Suprapubic skin (tissue), 4 donors: ENCODE measurements around the gene IL17D. TPM values are rescaled to one million over a fixed set of nuclear protein-coding genes. Genes with fewer than 3 reads are reported as not detected.

ENCODE experiments used
- DNase-seq, 2 donors: peaks; one replicate each; pipeline ENCODE4 v3.0.0-alpha.2; 2019; ENCODE audit warnings: low spot score in 2 of 2
- H3K27ac ChIP-seq: fragments of 200-600 bp; sonication (generic); one replicate; pipeline ENCODE4 v1.5.1; 2019
- H3K27me3 ChIP-seq: fragments of 200-600 bp; sonication (generic); one replicate; pipeline ENCODE4 v1.5.1; 2019
- H3K36me3 ChIP-seq: fragments of 200-600 bp; sonication (generic); one replicate; pipeline ENCODE4 v1.5.1; 2019
- H3K4me1 ChIP-seq: fragments of 200-600 bp; sonication (generic); one replicate; pipeline ENCODE4 v1.5.1; 2019
- H3K4me3 ChIP-seq: fragments of 200-600 bp; sonication (generic); one replicate; pipeline ENCODE4 v1.5.1; 2019; ENCODE audit warnings: mild to moderate bottlenecking
- H3K9me3 ChIP-seq: fragments of 200-600 bp; sonication (generic); one replicate; pipeline ENCODE4 v1.5.1; 2019
- EP300 ChIP-seq: sonication (generic); formaldehyde crosslinking; IDR thresholded peaks from one replicate; pipeline ENCODE4 v1.6.1; 2017; ENCODE audit warnings: antibody characterized with exemption
- POLR2A ChIP-seq, 2 donors: fragments of 450-650 bp; IDR thresholded peaks; one replicate each; pipeline ENCODE4 v1.6.1; 2017; ENCODE audit warnings: antibody characterized with exemption in 2 of 2, mild to moderate bottlenecking in 2 of 2, moderate library complexity in 2 of 2
- POLR2AphosphoS5 ChIP-seq, 3 donors: sonication (generic); formaldehyde crosslinking; IDR thresholded peaks; one replicate each; pipeline ENCODE4 v1.6.1; 2017; ENCODE audit warnings: antibody characterized with exemption in 3 of 3
- WGBS: methylation state at CpG from one replicate; pipeline ENCODE4 v1.1.5; 2018; 5-methylcytosine and 5-hydroxymethylcytosine counted together
- total RNA-seq, 4 donors: library from RNA; depleted of rRNA; stranded (reverse); fragments of >200 nt; gene quantifications; one replicate each; pipeline ENCODE4 v1.1.0, GENCODE V29; 2016
- TF ChIP-seq, protein P1 (sequence below), 2 donors: fragments of 200-600 bp in 1 of 2; fragments of 450-650 bp in 1 of 2; sonication (generic) in 1 of 2; IDR thresholded peaks; one replicate each; pipeline ENCODE4 v1.5.1; 2016 to 2019; ENCODE audit warnings: antibody characterized with exemption in 2 of 2, mild to moderate bottlenecking in 1 of 2, moderate library complexity in 1 of 2

Gene IL17D
- total RNA-seq, 4 donors from 2014 or later, result 0.26 to 1.5 (median 0.50) TPM

DNA sequence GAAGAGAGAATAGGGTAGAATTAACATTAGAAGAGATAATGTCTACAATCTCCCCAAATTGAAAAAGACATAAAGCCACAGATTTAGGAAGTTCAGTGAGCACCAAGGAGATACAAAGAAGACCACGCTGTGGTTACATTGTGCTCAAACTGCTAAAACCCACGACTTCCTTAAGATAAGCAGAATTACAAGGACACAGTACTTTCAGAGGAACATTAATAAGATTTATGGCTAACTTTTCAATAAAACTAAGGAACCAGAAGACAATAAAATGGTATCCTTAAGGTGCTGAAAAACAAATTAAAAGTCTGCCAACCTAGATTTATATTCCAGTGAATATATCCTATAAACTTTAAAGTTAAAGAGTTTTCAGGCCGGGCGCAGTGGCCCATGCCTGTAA, 7.4 kb upstream of the IL17D start:
- WGBS, result 65% methylated on average over 4 of the region's 4 CpGs
- H3K27me3 ChIP-seq, result peaks cover 5% of the 10 kb centered on the region
- peaks cover 5% of the 10 kb centered on the region for H3K36me3 ChIP-seq
- DNase-seq, result no peak
- H3K4me3 ChIP-seq, result no peak overlapping the region
- no peaks in the 10 kb centered on the region for H3K9me3 ChIP-seq
- TF ChIP-seq, protein P1, sequence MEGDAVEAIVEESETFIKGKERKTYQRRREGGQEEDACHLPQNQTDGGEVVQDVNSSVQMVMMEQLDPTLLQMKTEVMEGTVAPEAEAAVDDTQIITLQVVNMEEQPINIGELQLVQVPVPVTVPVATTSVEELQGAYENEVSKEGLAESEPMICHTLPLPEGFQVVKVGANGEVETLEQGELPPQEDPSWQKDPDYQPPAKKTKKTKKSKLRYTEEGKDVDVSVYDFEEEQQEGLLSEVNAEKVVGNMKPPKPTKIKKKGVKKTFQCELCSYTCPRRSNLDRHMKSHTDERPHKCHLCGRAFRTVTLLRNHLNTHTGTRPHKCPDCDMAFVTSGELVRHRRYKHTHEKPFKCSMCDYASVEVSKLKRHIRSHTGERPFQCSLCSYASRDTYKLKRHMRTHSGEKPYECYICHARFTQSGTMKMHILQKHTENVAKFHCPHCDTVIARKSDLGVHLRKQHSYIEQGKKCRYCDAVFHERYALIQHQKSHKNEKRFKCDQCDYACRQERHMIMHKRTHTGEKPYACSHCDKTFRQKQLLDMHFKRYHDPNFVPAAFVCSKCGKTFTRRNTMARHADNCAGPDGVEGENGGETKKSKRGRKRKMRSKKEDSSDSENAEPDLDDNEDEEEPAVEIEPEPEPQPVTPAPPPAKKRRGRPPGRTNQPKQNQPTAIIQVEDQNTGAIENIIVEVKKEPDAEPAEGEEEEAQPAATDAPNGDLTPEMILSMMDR (IDR thresholded peaks at IDR 0.05), result no peak
- TF ChIP-seq POLR2A (IDR thresholded peaks at IDR 0.05) (no peak), EP300 (no peak), POLR2AphosphoS5 (IDR thresholded peaks at IDR 0.05) (no peak)
- H3K27ac ChIP-seq, result no peak overlapping the region
- H3K4me1 ChIP-seq, result no peaks in the 10 kb centered on the region

DNA sequence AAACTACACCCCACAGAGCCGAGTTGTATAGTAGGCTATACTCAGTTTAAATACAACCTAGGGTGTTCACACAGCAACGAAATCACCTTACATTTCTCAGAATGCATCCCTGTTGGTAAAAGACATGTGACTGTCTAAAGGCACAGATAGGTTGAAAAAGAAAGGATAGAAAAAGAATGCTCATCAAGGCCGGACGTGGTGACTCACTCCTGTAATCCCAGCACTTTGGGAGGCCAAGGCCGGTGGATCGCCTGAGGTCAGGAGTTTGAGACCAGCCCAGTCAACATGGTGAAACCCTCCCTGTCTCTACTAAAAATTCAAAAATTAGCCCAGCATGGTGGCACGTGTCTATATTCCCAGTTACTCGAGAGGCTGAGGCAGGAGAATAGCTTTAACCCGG, 3.8 kb upstream of the IL17D start:
- H3K4me1 ChIP-seq, result peaks cover 23% of the 10 kb centered on the region
- no peak for DNase-seq
- no peak overlapping the region for H3K27ac ChIP-seq
- H3K36me3 ChIP-seq, result no peaks in the 10 kb centered on the region
- 94% methylated on average over 9 of the region's 9 CpGs for WGBS
- no peak for TF ChIP-seq POLR2A (IDR thresholded peaks at IDR 0.05)
- TF ChIP-seq POLR2AphosphoS5 (IDR thresholded peaks at IDR 0.05), result no peak
- no peak for TF ChIP-seq EP300
- TF ChIP-seq, protein P1 (IDR thresholded peaks at IDR 0.05), result no peak
- no peaks in the 10 kb centered on the region for H3K9me3 ChIP-seq
- H3K27me3 ChIP-seq, result peaks cover 9% of the 10 kb centered on the region
- no peak overlapping the region for H3K4me3 ChIP-seq

DNA sequence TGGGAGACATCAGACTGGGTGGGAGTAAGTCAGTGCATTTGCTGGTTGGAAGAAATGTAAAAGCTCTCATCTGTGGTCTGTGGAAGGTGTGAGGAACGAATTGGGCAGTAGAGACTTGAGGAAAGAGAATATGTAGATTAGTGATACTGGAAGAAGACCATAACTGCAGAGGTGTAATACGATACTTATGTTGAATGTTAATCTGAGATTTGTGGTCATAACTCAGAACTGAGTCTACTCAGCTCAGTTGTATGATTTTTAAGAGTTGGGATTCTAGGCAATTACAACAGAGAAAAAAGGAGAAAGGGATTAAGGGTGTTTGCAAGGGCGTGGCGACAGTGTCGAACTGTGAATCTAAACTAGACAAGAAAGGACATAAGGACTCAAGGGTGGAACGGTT, 3.2 kb upstream of the IL17D start:
- Histone ChIP-seq H3K4me3 (no peak overlapping the region), H3K36me3 (no peaks in the 10 kb centered on the region), H3K9me3 (no peaks in the 10 kb centered on the region), H3K4me1 (peaks cover 24% of the 10 kb centered on the region), H3K27me3 (peaks cover 9% of the 10 kb centered on the region), H3K27ac (no peak overlapping the region)
- DNase-seq, result no peak
- TF ChIP-seq POLR2AphosphoS5 (IDR thresholded peaks at IDR 0.05) (no peak), EP300 (no peak), POLR2A (IDR thresholded peaks at IDR 0.05) (no peak)
- TF ChIP-seq, protein P1 (IDR thresholded peaks at IDR 0.05), result no peak
- WGBS, result 79% methylated on average over 6 of the region's 6 CpGs

DNA sequence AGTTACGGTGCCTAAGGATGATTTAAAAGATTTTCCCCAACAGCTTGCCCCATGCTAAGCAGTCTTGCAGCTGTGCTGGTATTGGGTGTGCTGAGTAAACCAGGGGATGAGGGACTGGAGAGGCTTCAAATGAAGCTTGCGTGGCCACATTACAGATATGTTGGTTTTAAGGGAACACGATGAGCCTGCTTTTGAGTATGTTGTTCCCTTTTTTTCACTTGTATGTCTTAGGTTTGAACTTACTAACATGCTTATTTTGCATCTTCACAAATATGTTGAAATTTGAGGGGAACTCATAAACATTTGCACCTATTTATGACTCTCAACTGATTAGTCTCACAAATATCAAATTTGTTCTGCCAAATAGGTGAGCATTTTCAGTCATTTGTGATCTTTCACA, 2.0 kb upstream of the IL17D start:
- WGBS, result 93% methylated on average over 3 of the region's 3 CpGs
- no peak for TF ChIP-seq EP300
- no peak for TF ChIP-seq POLR2A (IDR thresholded peaks at IDR 0.05)
- TF ChIP-seq, protein P1 (IDR thresholded peaks at IDR 0.05), result no peak
- no peak for TF ChIP-seq POLR2AphosphoS5 (IDR thresholded peaks at IDR 0.05)
- H3K36me3 ChIP-seq, result no peaks in the 10 kb centered on the region
- H3K4me1 ChIP-seq, result peaks cover 24% of the 10 kb centered on the region
- DNase-seq, result no peak
- H3K27me3 ChIP-seq, result peaks cover 9% of the 10 kb centered on the region
- H3K4me3 ChIP-seq, result no peak overlapping the region
- H3K27ac ChIP-seq, result no peak overlapping the region
- no peaks in the 10 kb centered on the region for H3K9me3 ChIP-seq

DNA sequence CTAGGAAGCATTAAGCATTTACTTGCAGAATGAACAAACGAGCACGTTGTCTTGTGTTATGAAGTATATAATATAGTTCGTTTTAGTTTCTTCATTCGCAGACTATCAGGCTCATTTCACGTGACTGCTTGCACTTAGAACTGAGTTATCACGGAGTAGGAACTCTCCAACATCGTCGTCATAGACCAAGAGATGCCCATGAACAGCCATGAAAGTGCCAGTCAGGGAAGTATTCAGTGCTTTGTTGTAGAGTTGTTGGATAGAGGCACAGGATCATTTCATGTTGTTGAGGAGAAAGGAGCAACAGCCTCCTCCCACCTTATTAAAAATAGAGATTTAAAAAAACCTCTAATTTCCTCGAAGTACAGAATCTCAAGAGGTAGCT, 977 bp upstream of the IL17D start:
- 34% methylated on average over 9 of the region's 9 CpGs for WGBS
- H3K27me3 ChIP-seq, result peaks cover 9% of the 10 kb centered on the region
- DNase-seq, result no peak
- no peaks in the 10 kb centered on the region for H3K9me3 ChIP-seq
- TF ChIP-seq, protein P1 (IDR thresholded peaks at IDR 0.05), result no peak
- TF ChIP-seq POLR2A (IDR thresholded peaks at IDR 0.05) (no peak), EP300 (no peak), POLR2AphosphoS5 (IDR thresholded peaks at IDR 0.05) (no peak)
- no peaks in the 10 kb centered on the region for H3K36me3 ChIP-seq
- peak overlapping the region; percentile 78 for H3K27ac ChIP-seq
- H3K4me3 ChIP-seq, result peak overlapping the region; percentile 81
- H3K4me1 ChIP-seq, result peaks cover 24% of the 10 kb centered on the region
